GM10847 (cell line): ENCODE results near the gene EPHA10.

Experiments used
- POLR2A ChIP-seq: IDR thresholded peaks from 2 replicates; pipeline ENCODE4 v1.6.1; 2011; ENCODE audit not compliant: insufficient read length; ENCODE audit errors: extremely low read depth

The EPHA10 gene

DNA sequence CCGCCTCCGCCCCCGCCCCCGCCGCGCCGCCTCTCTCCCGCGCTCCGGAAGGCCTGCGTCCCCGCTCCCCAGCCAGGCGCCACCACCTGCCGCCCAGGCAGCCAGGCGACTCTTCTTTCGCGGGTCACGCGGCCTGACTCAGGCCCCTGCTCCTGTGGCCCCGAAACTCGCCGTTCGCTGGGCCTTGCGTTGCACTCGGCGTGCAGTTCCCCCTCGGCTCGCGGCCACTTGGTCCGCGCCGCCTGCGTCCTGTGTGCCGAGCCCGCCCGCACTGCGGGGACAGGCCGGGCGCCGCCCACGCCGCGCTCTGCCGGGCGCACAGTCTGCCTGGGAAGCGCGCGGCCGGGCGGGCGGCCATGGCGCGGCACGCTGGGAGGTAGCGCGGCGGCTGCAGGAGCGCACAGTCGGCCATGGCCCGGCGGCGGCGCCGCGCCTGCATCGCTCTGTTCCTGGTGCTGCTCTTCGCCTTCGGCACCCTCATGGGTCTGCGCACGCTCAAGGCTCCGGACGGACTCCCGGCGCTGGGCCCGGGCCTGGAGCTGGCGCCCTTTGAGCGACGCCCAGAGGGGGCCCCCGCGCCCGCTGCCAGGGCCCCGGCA, 29.0 kb upstream of the EPHA10 start, which contains the start of gene MANEAL:
TSS of gene MANEAL (plus strand) at position 75 of the 599 bp plus-strand sequence. CDS start at position 411, 336 bp downstream.
- peak; percentile 42 for TF ChIP-seq POLR2A

DNA sequence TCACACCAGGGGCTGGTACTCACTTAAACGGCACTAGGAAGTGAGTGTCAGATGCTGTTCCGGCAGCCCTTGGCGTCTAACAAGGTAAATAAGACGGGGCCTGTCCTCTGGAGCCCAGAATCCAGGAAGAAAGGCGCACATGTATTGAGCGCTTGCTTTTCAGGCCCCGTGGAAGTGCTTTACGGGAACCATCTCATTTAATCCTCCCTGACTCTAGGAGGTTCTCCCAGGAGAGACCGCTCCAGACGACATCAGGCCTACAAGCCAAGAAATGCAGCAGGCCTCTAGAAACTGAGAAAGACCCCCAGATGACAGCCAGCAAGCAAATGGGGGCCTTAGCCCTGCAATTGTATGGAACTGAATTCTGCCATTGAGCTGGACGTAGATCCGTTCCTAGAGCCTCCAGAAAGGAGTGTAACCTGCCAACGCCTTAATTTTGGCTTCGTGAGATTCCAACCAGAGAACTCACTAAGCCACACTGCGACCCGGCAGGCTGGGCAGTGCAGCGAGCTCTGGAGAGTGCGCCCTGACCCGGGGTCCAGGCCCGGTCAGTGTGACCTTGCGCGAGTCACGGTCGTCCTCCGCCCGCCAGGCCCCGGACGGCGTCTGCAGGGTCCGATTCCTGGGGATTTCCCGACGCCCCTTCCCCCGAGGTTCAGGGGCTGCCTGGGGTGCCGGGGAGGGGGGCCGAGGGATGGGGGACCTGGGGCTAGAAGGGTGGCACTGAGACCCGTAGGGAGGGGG, 28.2 kb upstream of the EPHA10 start:
- no peak for TF ChIP-seq POLR2A

DNA sequence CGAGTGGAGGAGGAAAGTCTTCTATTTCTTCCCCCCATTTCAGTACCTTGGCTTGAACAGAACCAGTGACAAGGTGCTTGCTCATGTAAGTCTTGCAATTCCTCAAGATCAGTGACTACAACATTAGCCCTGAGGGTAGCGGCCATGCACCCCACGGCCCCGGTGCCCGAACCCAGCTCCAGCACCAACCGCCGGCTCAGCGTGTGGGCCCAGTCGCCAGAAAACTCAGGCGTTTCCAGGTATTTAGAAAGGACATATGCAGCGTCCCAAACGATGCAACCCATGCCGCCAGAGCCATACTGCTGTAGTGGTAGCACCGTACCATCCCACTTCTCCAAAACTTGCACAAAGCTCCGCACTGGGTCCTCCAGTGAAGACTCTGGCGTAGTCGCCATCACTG, 17.6 kb upstream of the EPHA10 start:
- no peak for TF ChIP-seq POLR2A

DNA sequence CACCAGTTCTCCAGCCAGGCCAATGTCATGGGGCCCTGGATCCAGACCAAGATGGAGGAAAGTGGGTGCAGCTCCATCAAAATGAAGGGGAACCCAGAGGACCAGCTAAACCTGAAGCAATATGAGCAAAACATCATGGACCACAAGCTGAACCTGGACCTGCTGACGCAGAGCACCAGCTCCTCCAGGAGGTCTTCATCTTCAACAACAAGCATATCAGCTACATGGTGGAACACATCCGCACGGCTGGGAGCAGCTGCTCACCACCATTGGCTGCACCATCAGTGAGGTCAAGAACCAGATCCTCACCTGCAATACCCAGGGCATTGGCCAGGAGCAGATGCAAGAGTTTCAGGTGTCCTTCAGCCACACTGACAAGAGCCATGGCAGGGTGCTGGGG, 13.7 kb upstream of the EPHA10 start:
- TF ChIP-seq POLR2A = no peak

DNA sequence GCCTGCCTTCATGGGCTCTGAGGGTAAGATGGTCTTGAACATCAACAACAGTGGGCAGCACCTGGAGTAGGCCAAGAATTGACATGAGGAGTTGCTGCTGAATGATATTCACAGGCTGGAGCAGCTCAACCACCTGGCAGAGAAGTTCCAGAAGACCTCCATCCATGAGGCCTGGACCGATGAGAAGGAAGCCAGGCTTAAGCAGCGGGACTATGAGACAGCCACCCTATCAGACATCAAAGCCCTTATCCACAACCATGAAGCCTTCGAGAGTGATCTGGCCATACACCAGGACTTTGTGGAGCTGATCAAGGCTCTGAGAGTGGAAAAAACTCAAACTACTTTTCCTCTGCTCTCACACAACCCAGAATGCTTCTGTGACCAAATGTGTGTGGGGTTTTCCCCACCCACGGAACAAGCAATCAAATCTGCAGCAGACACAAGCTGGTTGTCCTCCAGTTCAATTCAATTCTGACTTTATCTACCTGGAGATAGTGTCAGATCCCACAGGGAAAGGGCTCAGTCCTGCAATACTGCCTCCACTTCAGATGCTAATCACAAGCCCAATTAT, 12.1 kb upstream of the EPHA10 start:
- no peak for TF ChIP-seq POLR2A

DNA sequence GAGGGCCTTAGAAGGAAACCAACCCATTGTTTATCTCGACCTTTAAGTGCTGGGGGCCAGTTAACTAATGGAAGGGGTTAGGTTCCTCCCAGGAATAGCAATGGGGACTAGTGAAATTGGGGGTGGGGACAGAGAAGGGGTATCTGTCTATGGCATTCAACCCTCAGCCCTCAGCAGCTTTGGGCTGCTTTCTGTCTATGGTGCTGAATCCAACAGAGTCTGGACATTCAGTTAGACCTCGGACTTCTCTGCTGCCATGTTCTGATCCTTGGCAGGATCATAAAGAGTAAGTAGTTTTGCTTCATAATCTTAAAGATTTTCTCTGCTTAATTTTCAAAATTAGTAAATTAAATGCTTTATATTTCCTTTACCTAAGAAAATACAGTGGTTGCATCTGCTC, 2.6 kb upstream of the EPHA10 start:
- no peak for TF ChIP-seq POLR2A

DNA sequence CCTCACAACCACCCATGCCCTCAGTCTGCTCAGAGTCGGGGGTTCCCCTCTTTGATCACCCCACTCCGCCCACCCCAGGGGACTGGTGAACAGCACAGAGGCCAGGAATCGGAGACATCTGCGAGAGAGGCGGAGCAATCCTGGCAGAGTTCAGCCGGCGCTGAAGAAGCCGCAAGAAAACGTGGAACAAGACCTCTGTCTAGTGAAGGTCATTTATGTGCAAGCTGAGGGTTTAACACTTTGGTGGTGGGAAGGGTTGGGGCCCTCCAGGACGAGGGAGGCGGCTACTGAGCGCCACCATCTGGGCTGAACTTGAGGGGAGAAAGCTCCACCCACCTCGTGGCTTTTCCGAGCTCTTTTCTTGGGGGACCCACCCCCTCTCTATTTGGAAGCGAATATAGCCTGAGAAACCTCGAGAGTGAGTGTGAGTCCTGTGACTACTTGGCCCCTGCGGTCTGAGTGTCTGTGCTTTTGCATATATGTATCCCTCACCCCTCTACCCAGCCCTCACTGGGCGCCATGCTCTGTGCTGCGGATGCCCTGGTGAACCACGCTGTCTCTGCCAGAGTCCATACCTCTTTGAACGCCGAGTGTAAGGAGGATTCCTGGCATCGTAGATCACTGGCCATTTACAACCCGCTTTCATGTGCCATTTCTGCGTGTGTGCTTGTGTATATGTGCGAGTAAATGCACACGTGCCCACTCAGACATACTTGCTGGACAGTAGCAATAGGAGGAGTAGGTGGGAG, 1.2 kb upstream of the EPHA10 start:
- TF ChIP-seq POLR2A = no peak

DNA sequence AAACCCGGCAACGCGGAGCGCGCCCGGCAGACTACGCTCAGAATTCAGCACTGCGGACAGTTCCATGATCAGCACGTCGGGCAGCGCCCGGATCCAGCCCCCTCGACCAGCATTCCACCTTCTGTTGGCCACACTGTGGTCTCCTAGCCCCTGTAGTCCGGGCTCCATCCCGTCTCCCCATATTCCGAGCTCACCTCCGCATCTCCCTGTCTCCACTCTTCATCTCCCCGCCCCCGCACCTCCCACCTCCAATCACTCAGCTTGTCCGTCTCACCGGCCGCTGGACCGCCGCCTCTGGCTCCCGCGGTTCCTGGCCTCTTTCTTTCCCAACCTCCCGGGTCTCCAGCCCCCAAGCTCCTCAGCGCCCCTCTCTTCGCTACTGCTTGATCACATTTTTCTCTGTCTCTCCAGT, 500 bp downstream of the EPHA10 start:
- no peak for TF ChIP-seq POLR2A

DNA sequence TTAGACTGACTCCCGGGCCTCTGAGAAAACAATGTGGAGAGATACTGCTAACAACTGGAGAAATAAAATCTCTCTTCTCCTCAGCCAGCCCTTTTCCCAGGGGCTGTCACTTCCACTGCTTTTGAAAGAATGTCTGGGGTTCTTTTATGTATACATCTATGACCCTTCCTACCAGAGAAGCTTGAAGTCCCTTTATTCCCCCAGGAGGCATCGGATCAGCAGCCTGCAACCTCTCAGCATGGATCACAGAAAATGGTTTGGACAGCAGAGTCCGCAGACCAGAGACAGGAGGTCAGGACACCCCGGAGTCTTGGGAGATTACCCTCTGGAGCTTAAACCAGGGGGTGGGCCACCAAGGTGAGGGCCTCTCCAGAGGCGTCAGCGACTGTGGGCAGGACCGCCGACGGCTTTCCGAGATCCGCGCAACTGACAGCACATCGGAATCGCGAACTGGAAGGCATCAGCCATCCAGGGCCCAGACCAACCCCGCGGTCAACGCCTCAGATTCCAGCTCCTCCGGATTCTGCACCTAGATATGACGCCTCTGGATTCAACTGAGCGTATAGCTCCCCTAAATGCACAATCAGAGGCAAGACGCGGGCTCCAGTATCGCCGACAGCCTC, 1.0 kb downstream of the EPHA10 start:
- TF ChIP-seq POLR2A = no peak

DNA sequence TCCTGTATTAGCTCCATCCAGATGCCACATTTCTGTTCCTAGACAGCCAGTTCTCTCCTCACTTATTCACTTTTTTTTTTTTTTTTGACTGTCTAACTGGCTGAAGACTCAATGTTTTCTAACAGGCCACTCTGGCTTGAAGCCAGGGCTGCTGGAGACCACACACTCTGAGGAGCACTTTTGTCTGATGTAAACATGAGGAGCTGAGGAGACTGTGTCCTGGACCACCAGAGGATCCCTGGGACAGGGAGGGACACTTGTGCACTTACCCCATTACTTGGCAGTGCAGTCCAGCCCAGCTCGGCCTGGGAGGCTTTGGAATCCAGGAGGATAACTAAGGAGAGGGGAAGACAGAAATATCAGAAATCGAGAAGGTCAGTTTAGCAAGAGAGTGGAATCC, 2.4 kb downstream of the EPHA10 start:
- TF ChIP-seq POLR2A = no peak

DNA sequence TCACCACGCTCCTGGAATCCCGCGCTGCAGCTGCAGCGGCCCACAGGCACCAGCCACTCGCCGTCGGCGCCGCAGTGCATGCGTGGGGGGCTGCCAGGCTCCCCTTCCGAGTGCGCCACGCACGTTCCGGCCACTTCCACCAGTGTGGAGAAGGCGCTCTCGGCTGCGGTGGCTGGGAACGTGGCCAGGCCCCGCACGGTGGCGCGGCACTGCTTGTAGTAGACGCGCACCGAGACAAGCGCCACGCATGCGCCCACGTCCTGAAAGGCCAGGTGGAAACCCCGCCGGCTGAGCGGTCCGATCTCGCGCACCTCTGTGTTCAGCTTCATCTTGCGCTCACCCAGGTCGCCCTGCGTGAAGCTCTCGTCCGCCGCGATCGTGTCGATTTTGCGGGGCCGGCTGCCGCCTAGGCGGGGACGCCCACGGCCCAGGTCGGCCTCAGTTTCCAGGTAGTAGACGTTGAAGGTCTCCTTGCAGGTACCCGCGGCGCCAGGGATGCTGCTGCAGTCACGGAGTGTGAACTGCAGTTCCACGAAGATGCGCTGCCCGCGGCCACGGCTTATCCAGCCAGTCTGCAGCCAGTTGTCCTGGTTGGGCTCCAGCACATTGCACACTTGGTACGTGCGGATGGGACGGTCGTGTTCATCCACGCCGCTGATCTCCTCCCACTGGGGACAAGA, 3.4 kb downstream of the EPHA10 start:
- TF ChIP-seq POLR2A = no peak

DNA sequence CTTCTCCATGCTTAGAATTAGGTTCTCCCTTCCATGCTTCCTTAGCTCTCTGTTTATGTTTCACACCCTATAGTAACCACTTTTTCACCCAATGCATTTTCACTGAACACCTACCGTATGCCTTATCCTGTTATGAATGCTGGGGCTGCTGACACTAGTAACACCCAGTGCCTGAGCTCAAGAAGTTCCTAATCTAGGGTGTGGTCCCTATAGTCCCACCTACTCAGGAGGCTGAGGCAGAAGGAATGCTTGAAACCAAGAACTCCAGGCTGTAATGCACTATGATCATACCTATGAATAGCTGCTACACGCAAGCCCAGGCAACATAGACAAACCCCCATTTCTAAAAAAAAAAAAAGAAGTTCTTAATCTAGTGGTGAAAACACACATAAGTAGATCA, 5.5 kb downstream of the EPHA10 start:
- TF ChIP-seq POLR2A = no peak

DNA sequence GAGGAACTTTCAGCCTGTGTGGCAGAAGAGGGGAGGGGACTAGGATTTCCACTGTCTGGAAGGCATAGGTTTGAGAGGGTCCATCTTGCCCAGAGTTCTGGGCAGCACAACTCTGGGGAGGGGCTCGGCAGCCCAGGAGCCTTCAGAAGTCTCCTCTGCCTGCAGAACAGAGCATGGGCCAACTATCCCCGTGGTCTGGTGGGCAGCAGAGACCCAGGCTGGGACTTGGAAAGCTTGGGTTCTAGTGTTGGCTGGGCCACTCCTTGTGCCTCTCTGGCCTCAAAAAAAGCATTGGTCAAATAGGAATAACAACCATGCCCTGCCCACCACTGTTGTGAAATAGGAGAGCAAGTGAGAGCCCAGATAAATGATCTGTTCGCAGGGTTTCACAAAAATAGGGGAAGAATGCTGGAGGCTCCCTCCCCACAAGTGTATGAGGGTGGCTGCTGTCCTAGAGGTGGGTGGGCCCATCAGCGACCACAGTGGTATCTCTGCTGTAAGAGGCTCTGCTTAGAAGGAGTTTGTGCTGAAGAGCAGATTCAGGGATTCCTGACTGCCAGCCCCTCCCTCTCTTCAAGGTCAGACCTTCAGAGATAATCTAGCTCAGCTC, 8.9 kb downstream of the EPHA10 start:
- no peak for TF ChIP-seq POLR2A

DNA sequence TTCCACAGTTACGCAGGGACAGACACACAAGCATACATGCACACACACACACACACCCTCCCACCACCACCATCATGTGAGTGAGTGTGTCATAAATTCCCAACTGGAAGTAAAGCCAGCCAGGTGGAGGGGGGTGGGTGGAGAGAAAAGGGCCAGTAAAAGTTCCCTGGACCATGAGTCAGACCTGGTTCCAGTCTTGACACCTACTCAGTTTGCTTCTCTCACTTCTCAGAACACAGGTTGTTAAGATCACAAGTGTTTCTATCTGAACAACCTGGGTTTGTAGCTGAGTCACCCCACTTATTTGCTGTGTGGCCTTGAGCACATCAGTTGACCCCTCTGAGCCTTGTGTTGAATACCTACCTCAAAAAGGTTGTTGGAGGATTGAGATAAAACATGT, 9.6 kb downstream of the EPHA10 start:
- TF ChIP-seq POLR2A = no peak

DNA sequence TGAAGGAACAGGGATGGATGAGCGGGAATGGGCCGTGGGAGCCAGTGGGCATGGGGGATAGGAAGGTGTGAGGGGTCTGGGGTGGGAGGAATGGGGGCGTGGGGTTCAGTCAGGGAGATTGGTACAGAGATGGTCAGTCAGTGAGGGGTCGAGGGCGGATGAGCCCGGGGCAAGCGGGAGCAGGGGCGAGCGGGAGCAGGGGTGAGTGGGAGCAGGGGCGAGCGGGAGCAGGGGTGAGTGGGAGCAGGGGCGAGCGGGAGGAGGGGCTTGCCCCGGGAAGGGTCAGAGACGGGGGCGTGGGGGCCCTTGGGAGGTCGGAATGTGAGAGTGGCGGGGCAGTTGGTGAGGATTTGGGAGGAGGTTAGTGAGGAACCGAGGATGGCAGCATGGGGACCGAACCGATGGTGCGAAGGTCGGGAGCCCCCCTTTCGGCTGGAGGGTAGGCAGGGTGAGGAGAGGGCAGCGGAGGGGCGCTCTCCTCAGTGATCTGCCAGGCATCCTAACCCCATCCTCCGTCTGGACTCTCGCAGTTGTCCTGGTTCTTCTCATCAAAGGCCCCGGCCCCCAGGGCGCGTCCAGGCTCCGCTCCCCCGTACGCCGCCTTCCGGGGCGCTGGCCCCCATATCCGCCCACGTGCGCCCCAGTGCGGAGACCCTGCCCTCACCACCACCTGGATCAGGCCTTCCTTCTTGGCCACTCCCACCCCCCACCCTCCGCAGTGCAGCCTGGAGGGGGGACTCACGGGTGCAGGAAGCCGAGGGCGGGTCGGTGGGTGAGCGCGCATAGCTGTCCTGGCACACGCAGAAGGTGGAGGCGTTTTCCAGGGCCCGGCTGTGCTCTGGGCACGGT, 11.2 kb downstream of the EPHA10 start:
- no peak for TF ChIP-seq POLR2A
